ENCODE measurements around the gene ADCY1. TPM values are rescaled to one million over a fixed set of nuclear protein-coding genes. Genes with fewer than 3 reads are reported as not detected.

The ADCY1 gene
- total and polyA plus RNA-seq, 2 donors, result 0.27 to 0.38 TPM

- H3K4me3 ChIP-seq (ENCODE audit: low read length in 2 of 2), result no peak overlapping the region
- 89% methylated on average over 5 of the region's 5 CpGs for WGBS
- H3K4me1 ChIP-seq (ENCODE audit: control insufficient read depth in 2 of 2, insufficient read depth in 2 of 2, low read length in 2 of 2), result no peaks in the 10 kb centered on the region
- H3K9me3 ChIP-seq (ENCODE audit: control insufficient read depth in 2 of 2, insufficient read depth in 1 of 2, low read length in 1 of 2), result no peaks in the 10 kb centered on the region
- no peak overlapping the region for H3K27ac ChIP-seq (ENCODE audit: low read depth in 1 of 2, low read length in 1 of 2)
- no peaks in the 10 kb centered on the region for H3K36me3 ChIP-seq (ENCODE audit: control insufficient read depth in 2 of 2, insufficient read depth in 2 of 2, low read length in 1 of 2)
- peaks cover 0 to 14% of the 10 kb centered on the region in 2 donors for H3K27me3 ChIP-seq (ENCODE audit: control insufficient read depth in 2 of 2, insufficient read depth in 1 of 2, low read length in 1 of 2)
- no peak for DNase-seq (ENCODE audit: low read depth in 6 of 9, low spot score in 9 of 9)
Measured at GRCh38 chr7:45582136-45582749, 8.1 kb downstream of the ADCY1 start.

- Histone ChIP-seq H3K36me3 (ENCODE audit: control insufficient read depth in 2 of 2, insufficient read depth in 2 of 2, low read length in 1 of 2) (no peaks in the 10 kb centered on the region), H3K4me3 (ENCODE audit: low read length in 2 of 2) (no peak overlapping the region), H3K4me1 (ENCODE audit: control insufficient read depth in 2 of 2, insufficient read depth in 2 of 2, low read length in 2 of 2) (no peaks in the 10 kb centered on the region), H3K27me3 (ENCODE audit: control insufficient read depth in 2 of 2, insufficient read depth in 1 of 2, low read length in 1 of 2) (peaks cover 0 to 7% of the 10 kb centered on the region in 2 donors), H3K9me3 (ENCODE audit: control insufficient read depth in 2 of 2, insufficient read depth in 1 of 2, low read length in 1 of 2) (no peaks in the 10 kb centered on the region), H3K27ac (ENCODE audit: low read depth in 1 of 2, low read length in 1 of 2) (no peak overlapping the region)
- DNase-seq (ENCODE audit: low read depth in 6 of 9, low spot score in 9 of 9), result no peak
- 87% methylated on average over 9 of the region's 9 CpGs for WGBS
Measured at GRCh38 chr7:45582868-45583277, 8.7 kb downstream of the ADCY1 start.

GRCh38 chr7:45583296-45583695, 9.1 kb downstream of the ADCY1 start:
- 84% methylated on average over 2 of the region's 2 CpGs for WGBS
- no peak overlapping the region for H3K4me3 ChIP-seq (ENCODE audit: low read length in 2 of 2)
- H3K36me3 ChIP-seq (ENCODE audit: control insufficient read depth in 2 of 2, insufficient read depth in 2 of 2, low read length in 1 of 2), result no peaks in the 10 kb centered on the region
- H3K9me3 ChIP-seq (ENCODE audit: control insufficient read depth in 2 of 2, insufficient read depth in 1 of 2, low read length in 1 of 2), result no peaks in the 10 kb centered on the region
- H3K27ac ChIP-seq (ENCODE audit: low read depth in 1 of 2, low read length in 1 of 2), result no peak overlapping the region
- no peak for DNase-seq (ENCODE audit: low read depth in 6 of 9, low spot score in 9 of 9)
- H3K27me3 ChIP-seq (ENCODE audit: control insufficient read depth in 2 of 2, insufficient read depth in 1 of 2, low read length in 1 of 2), result peaks cover 0 to 5% of the 10 kb centered on the region in 2 donors
- H3K4me1 ChIP-seq (ENCODE audit: control insufficient read depth in 2 of 2, insufficient read depth in 2 of 2, low read length in 2 of 2), result no peaks in the 10 kb centered on the region

GRCh38 chr7:45584261-45585210, 10.4 kb downstream of the ADCY1 start:
- H3K36me3 ChIP-seq (ENCODE audit: control insufficient read depth in 2 of 2, insufficient read depth in 2 of 2, low read length in 1 of 2), result no peaks in the 10 kb centered on the region
- DNase-seq (ENCODE audit: low read depth in 6 of 9, low spot score in 9 of 9), result no peak
- H3K27me3 ChIP-seq (ENCODE audit: control insufficient read depth in 2 of 2, insufficient read depth in 1 of 2, low read length in 1 of 2), result no peaks in the 10 kb centered on the region
- H3K4me3 ChIP-seq (ENCODE audit: low read length in 2 of 2), result no peak overlapping the region
- no peak overlapping the region for H3K27ac ChIP-seq (ENCODE audit: low read depth in 1 of 2, low read length in 1 of 2)
- no peaks in the 10 kb centered on the region for H3K4me1 ChIP-seq (ENCODE audit: control insufficient read depth in 2 of 2, insufficient read depth in 2 of 2, low read length in 2 of 2)
- 96% methylated on average over 16 of the region's 16 CpGs for WGBS
- no peaks in the 10 kb centered on the region for H3K9me3 ChIP-seq (ENCODE audit: control insufficient read depth in 2 of 2, insufficient read depth in 1 of 2, low read length in 1 of 2)

GRCh38 chr7:45585628-45586027, 11.5 kb downstream of the ADCY1 start:
- Histone ChIP-seq H3K27me3 (ENCODE audit: control insufficient read depth in 2 of 2, insufficient read depth in 1 of 2, low read length in 1 of 2) (no peaks in the 10 kb centered on the region), H3K4me3 (ENCODE audit: low read length in 2 of 2) (no peak overlapping the region), H3K9me3 (ENCODE audit: control insufficient read depth in 2 of 2, insufficient read depth in 1 of 2, low read length in 1 of 2) (no peaks in the 10 kb centered on the region), H3K27ac (ENCODE audit: low read depth in 1 of 2, low read length in 1 of 2) (no peak overlapping the region), H3K36me3 (ENCODE audit: control insufficient read depth in 2 of 2, insufficient read depth in 2 of 2, low read length in 1 of 2) (no peaks in the 10 kb centered on the region), H3K4me1 (ENCODE audit: control insufficient read depth in 2 of 2, insufficient read depth in 2 of 2, low read length in 2 of 2) (no peaks in the 10 kb centered on the region)
- 94% methylated on average over 5 of the region's 5 CpGs for WGBS
- no peak for DNase-seq (ENCODE audit: low read depth in 6 of 9, low spot score in 9 of 9)

- WGBS, result 90% methylated on average over 12 of the region's 12 CpGs
- no peak for DNase-seq (ENCODE audit: low read depth in 6 of 9, low spot score in 9 of 9)
- Histone ChIP-seq H3K9me3 (ENCODE audit: control insufficient read depth in 2 of 2, insufficient read depth in 1 of 2, low read length in 1 of 2) (no peaks in the 10 kb centered on the region), H3K4me3 (ENCODE audit: low read length in 2 of 2) (no peak overlapping the region), H3K4me1 (ENCODE audit: control insufficient read depth in 2 of 2, insufficient read depth in 2 of 2, low read length in 2 of 2) (no peaks in the 10 kb centered on the region), H3K36me3 (ENCODE audit: control insufficient read depth in 2 of 2, insufficient read depth in 2 of 2, low read length in 1 of 2) (no peaks in the 10 kb centered on the region), H3K27me3 (ENCODE audit: control insufficient read depth in 2 of 2, insufficient read depth in 1 of 2, low read length in 1 of 2) (no peaks in the 10 kb centered on the region), H3K27ac (ENCODE audit: low read depth in 1 of 2, low read length in 1 of 2) (no peak overlapping the region)
Measured at GRCh38 chr7:45586542-45587520, 12.7 kb downstream of the ADCY1 start.

- no peak overlapping the region for H3K4me3 ChIP-seq (ENCODE audit: low read length in 2 of 2)
- no peaks in the 10 kb centered on the region for H3K36me3 ChIP-seq (ENCODE audit: control insufficient read depth in 2 of 2, insufficient read depth in 2 of 2, low read length in 1 of 2)
- no peaks in the 10 kb centered on the region for H3K27me3 ChIP-seq (ENCODE audit: control insufficient read depth in 2 of 2, insufficient read depth in 1 of 2, low read length in 1 of 2)
- DNase-seq (ENCODE audit: low read depth in 6 of 9, low spot score in 9 of 9), result no peak
- WGBS, result 93% methylated on average over 6 of the region's 6 CpGs
- H3K27ac ChIP-seq (ENCODE audit: low read depth in 1 of 2, low read length in 1 of 2), result no peak overlapping the region
- H3K9me3 ChIP-seq (ENCODE audit: control insufficient read depth in 2 of 2, insufficient read depth in 1 of 2, low read length in 1 of 2), result no peaks in the 10 kb centered on the region
- H3K4me1 ChIP-seq (ENCODE audit: control insufficient read depth in 2 of 2, insufficient read depth in 2 of 2, low read length in 2 of 2), result no peaks in the 10 kb centered on the region
Measured at GRCh38 chr7:45588466-45588865, 14.3 kb downstream of the ADCY1 start.

- no peaks in the 10 kb centered on the region for H3K9me3 ChIP-seq (ENCODE audit: control insufficient read depth in 2 of 2, insufficient read depth in 1 of 2, low read length in 1 of 2)
- 94% methylated on average over 10 of the region's 10 CpGs for WGBS
- no peaks in the 10 kb centered on the region for H3K4me1 ChIP-seq (ENCODE audit: control insufficient read depth in 2 of 2, insufficient read depth in 2 of 2, low read length in 2 of 2)
- H3K4me3 ChIP-seq (ENCODE audit: low read length in 2 of 2), result no peak overlapping the region
- DNase-seq (ENCODE audit: low read depth in 6 of 9, low spot score in 9 of 9), result no peak
- no peaks in the 10 kb centered on the region for H3K36me3 ChIP-seq (ENCODE audit: control insufficient read depth in 2 of 2, insufficient read depth in 2 of 2, low read length in 1 of 2)
- no peaks in the 10 kb centered on the region for H3K27me3 ChIP-seq (ENCODE audit: control insufficient read depth in 2 of 2, insufficient read depth in 1 of 2, low read length in 1 of 2)
- no peak overlapping the region for H3K27ac ChIP-seq (ENCODE audit: low read depth in 1 of 2, low read length in 1 of 2)
Measured at GRCh38 chr7:45589061-45589460, 14.9 kb downstream of the ADCY1 start.
